HG03439 (cell line): ENCODE data around the gene FLRT3.
A peak's percentile ranks its signal among the peaks of the same experiment; 100 is the strongest.

ENCODE experiments used
- ATAC-seq: cut with Tn5 transposase; IDR thresholded peaks from one replicate; pipeline ENCODE4 v1.9.1; 2021; ENCODE audit warnings: mild to moderate bottlenecking, moderate library complexity; ENCODE audit not compliant: unreplicated experiment

Gene FLRT3

DNA sequence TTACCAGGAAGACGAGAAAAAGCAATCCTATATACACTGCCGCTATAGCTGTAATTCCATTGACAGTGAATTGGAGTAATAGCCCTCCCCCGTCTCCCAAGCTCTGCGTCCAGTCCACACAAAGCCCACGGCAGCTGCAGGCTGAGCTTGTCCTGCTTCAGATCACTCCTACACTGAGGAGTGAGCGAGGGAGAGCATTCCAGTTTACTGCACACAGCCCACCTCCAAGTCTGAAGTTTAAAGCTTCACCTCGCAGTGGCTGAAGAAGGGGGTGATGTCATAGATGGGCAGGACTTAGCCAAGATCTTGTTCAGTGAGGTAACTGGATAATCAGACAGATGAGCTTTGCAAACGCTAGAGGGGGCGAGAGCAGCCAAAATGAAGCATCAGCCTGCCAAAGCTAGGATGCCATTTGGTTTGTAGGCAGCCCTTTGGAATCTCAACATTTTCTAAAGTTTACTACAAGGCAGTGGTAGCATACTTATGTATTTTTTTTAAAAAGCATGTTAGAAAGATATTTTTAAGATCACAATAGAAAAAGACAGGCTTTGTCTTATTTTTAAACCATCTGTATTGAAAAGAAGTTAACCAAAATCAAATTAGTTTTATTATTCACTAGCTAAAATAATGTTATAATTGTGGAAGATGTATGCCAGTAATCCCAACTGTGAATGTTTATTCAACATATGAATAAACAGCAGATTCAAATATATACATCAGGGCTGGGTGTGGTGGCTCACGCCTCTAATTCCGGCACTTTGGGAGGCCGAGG, at the start of gene FLRT3:
FLRT3 (minus strand) TSS at position 213 of the 772 bp plus-strand sequence. CDS start 10,106 bp downstream, outside the sequence.
- peak; percentile 89 for ATAC-seq

DNA sequence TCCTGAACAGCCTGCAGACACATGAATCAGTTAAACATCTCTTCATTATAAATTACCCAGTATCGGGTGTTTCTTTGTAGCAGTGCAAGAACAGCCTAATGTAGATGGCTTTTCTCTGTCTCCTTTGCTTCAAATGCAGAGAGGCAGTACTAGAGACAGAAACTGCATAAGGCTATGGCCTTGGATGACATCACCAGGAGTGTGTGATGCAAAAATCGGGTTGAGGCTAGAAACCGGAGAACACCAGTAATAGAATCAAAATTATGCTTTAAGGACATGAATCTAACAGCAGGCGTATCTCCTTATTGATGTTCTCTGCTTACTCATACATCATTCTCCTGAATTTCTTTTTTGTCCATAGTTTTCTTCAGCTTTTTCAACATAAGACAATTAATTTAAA, 49.3 kb upstream of the FLRT3 start:
- no peak for ATAC-seq

DNA sequence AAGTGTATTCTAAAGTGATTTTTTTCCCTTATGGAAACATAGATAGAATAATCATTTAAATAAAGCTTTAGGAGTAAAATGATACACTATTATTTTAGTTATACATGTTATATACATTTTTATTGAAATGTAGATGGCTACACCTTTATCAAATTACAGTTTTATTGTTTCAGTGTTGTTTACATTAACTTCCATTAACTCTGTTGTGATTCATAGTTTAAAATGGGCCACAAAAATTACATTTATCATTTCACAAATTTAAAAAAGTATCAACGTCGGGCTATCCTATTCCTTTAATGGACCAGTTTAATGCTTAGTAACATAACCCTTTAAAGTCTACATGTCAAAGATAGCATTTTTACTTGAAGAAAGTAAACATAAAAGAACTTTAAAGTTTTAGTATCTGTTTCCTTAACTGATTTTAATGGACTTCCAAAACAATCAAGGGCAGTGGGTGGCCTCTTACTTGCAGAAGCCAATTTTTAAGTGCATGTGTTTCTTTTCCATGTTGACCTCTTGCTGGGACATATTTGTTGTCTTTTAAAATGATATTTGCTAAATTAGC, 47.8 kb upstream of the FLRT3 start:
- ATAC-seq: no peak

DNA sequence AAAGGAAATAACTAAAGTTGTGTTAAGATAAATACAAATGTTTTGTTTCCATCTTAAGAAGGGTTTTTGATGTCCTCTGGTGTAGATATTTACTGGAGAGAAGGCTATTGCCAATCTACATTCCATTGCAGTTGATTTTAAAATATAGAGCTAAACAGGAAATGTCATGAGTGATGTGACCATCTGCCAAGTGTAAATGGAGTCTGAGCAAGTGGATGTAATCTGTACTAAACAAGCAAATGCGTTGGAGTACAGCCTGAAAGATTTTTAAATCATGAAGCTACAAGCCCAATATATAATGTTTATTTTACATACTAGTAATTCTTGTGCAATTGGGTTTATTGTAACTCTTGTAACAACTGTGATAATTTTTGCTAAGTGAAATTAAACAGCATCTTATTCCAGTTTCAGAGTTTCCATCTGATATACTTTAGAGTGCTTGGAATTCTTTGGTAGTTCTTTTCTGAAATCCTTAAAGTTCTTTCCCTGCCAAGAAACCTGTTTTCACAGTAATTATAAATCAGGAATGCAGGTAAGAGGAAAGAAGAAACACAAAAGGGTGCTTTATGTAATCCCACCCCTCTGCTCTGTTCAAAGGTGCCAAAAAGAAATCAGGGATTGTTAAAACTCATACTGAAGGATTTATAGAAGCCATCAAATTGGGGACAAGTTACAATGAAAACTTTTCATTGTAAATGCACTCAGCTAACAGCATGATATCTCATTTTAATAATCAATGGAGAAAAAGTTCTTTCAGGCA, 47.2 kb upstream of the FLRT3 start:
- ATAC-seq: no peak

DNA sequence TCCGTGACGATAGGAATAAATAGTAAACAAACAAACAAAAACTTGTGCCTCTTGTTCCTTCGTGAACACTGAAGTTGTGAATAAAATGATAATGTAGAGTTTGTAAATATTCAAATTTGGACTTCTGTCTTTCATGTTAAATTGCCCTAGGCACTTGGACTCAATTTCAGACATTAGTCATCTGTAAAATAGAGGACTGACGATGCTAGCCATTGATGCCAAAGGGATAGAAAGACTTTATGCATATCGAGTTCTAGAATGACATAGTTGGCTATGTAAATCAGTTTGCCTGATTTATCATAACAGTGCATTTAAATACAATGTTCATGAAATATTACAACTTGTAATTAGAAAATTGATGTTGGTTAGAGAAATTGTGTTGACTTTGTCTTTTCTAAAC, 45.9 kb upstream of the FLRT3 start:
- ATAC-seq: no peak

DNA sequence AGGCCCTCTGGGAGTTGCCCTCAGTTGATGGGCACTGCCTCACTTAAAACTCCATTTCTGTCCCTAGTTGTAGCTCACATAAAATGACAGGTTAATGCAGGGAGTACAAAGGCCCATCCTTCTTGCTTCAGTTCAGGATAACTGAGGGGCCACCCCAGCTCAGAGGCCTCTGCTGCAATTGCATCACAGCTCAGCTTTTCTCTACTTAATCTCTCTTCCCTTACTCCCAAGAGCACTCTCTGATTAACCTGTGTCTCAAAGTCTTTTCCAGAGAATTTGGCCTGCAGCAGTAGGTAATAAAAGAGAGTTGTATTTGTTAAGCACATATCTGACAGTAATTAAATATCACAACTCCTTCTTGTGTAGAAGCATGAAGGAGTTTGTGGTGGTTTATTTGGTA, 40.9 kb upstream of the FLRT3 start:
- no peak for ATAC-seq

DNA sequence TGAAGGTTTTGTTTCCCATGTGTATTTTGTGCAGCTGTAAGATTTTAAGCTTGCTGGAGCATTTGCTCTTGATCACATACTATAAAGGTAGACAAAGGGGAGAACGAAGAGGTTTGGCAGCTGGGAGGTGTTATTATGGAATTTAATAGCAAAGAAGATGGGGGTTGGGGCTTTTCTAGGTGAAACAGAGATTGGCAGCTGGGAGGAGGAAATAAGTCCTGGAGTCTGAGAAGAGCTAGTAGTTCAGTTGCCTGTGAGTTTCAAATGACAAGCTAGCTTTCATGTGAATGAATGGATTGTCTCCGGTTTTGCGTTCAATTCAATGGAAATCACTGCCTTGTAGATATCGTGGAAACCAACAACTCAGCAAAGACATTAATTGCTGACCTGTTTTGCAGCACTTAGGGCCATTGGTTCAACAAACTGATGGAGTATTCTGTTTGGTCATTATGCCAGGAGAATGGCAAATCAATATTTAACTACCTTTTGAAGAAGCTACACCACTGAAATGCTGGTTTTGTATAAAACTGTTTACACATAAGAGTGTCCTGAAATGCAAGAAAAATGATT, 38.1 kb upstream of the FLRT3 start:
- no peak for ATAC-seq

DNA sequence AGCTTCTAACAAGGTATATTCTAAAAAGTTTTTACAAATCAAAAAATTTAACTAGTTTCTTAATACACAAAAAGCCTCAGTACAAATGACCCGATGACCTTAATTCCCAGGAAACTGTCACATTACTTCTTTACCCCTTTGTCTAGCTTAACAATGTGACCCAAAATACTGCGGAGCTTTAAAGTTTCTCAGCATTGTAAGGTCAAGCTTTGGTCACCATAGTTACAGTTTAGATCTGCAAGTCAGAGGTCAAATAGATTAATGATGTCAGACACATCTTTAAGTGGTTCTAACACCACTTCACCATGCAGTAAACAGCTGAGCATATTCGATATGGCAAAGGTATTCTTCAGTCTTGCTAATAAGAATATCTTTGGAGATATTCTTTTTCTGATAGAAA, 36.8 kb upstream of the FLRT3 start:
- ATAC-seq: no peak

DNA sequence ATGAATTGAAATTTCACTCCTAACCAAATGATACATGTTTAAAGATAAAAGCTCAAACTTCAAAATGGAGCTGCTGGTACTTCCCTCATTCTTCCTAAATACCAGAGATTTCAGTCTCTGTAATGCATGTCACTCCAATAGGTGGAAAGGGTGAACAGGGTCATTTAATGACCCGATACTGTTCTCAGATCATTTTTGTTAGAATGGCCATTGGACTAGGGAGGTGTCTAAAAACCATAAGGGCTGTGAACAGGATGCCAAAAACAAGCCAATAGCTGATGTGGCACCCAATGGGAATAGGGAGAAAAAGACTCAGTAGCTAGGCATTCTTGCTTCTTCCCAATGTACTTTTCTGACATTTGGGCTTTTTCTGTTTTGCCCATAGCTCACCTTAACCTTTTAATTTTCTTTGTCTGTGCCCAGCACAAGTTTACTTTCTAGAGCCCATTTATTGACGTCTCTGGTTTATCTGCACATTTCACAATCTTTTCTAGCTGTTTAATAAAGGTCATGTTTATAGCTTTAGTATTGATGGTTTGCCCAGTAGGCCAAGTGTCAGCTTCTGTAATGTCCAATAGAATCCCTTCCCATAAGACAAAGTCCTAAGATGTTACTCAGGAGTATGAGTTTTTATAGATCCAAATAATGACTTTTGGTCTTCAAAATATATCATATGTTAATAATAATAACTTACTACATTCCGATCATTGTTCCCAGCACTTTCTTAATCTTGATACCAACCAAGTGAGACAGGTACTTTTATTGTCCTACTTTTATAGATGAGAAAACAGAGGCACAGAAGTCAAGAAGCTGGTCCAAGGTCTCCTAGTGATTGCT, 24.3 kb upstream of the FLRT3 start:
- no peak for ATAC-seq

DNA sequence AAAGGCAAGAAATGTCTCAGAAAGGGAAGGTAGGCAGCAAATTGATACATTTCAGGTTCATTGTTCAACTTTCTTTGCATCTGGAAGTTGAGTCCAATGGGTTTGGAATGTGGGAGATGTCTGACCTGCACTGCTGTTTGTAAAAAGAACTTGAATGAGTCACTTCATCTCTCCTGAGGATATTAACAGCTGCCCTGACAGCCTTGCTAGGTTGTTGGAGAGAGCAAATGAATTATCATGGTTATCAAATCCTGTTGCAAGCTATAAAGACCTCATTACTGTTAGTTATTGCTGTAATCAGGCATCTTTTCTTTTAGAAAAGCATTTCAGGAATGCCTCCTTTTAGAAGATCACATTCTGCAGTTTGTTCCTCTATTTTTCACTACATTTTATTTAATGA, 23.0 kb upstream of the FLRT3 start:
- no peak for ATAC-seq

DNA sequence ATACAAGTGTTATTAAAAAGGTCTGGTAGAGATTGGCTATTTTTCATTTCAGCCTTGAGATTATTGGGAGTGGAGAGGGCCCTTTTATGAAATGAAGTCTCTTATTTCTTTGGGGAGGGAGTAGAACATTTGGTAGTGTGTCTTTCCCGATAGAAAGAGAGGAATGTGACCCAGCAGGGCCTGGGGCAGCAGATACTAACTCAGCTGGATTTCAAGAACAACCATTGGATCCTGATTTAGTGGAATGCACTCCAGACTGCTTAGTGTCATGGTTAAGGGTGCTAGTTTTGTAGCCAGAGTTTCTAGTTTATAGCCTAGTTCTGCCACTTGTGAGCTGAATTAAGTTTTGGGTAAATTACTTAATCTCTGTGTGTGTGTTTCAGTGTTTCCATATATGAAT, 18.4 kb upstream of the FLRT3 start:
- no peak for ATAC-seq

DNA sequence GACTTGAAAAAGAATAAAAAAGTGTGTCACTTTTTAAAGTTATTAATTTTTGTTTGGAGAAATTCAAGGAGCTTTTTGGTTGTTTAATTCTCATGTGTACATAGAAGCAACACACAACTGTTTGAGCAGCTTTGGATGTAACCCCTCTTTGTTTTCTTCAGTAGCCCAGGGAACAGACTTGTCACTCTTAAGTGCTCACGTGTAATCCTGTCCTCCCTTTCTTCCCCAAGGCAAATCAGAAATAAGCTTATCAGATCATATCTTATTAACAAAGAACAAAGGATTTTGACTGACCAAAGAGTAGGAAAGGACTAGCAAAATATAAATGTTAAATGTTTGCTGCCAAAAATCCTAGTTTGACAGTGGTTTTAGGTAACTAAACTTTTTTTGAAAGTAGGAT, 7.3 kb upstream of the FLRT3 start:
- no peak for ATAC-seq

DNA sequence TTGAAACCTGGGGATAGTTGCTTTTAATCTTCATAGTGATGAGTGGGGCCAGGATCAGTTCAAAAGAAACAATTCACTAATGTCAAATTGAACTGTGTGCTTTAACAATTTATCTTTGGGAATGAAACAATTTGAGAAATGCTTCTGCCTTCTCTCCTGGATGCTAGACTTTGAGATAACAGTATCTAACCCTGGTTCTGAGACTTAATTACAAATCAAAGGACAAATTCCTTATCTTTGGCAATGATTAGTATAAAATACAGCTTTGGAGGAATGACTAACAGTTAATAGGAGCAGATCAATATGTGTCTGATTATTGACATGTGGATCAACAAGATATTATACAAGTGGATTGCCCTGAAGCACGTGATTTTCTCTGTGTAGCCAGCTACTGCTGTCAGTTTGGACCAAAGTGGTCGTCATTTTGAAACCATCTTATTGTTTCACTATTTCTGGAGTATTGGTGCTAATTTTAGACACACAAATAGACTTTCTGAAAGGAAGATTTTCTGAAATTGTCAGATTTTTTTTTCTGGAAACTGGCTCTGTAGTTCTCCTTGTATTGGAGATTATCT, 6.2 kb upstream of the FLRT3 start:
- no peak for ATAC-seq

DNA sequence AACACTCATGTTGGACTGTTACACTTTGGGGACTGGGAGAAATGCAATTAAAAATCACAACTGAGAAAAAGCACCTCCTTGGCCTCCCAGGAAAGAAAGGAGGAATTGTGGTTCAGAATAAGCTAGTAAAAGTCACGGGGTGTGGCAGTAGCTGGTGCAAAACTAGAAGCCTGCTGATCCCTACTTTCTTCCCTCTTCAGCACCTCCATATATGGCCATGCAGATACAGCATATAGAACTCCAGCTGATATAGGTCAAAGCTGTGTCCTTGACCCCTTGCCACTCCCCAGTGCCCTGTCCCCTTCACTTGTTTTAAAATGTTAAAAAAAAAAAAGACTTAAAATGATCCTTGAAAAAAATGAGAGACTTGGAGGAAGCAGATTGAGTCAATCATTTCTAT, 5.5 kb upstream of the FLRT3 start:
- no peak for ATAC-seq

DNA sequence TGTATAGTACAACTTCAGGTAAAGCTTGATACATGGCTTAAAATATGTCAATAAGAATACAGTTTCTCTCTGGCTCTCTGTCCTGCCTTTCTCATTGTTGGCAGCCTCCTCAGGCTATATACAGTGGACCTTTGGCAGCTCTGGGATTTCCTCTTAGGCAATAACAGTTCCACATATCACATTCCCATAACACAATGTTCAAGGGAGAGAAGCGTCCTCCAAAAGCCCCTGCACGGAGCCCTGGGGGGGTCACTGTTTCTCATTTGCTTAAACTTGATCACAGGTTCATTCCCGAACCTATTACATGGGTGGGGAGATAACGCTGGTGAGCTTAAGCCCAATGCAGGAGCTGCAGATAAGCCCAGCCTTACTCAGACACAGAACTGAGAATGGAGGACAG, 4.4 kb upstream of the FLRT3 start:
- ATAC-seq: no peak

DNA sequence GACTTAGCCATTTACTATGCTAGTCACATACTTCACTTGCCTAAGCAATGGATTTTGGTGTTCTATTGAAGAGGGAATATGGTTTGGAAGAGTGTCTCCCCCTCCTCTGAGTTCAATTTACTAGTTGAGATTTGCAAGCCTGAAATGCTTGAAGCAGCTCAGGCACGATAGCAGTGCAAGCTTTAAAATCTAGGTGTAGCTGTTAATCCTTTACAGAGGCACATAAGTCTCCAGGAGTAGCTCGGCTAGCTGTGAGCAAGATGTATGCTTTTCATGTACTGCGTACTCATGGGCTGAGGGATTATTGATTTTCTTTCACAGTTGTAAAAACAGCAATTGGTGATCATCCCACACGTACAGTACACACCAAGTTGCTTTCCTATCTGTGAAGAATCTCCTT, 726 bp downstream of the FLRT3 start:
- no peak for ATAC-seq

DNA sequence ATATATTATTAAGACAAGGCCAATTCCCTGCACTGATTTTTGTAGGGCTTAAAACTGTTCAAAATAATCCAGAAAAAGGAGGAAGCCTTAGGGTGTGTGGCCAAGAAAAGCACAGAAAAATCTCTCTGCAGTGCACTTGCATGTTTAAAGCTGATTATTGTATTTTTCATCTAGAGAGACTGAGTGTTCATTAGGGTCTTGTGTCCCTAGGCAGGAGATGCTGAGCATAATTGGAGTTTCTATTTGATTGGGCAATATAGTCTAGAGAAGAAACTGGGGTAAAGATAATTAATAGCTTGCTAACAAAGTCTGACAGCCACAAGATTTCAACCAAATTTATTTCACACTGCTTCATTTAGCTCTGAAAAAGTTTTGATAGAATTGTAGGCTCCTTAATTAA, 2.4 kb downstream of the FLRT3 start:
- ATAC-seq: no peak

DNA sequence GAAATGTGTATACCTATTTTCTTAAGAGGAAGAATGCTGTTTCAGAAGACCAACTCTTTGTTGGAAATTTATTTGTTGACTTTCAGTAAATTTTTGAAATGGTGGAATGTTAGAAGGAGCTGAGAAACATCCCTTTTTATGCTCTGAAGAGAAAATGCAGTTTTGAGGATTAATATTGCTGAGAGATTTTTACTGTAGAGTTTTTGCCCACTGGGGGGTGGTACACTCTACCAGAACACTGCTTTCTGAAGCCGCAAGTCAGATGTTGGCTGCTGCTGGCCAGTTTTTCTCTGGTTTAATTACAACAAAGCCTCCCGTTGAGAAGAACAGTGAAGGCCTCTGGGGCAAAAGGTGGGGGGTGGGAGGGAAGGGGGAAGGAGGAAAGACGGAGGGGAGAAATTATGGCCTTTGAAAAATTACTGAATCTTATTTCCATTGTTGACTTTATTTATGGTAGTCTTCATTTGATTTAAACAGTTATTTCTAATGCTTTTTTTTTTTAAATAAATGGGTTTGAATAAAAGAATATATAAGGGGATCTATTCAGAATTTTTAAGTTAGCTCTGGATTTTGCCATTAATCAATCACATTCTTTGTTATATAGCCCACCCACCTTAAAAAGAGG, 3.0 kb downstream of the FLRT3 start:
- ATAC-seq: no peak

DNA sequence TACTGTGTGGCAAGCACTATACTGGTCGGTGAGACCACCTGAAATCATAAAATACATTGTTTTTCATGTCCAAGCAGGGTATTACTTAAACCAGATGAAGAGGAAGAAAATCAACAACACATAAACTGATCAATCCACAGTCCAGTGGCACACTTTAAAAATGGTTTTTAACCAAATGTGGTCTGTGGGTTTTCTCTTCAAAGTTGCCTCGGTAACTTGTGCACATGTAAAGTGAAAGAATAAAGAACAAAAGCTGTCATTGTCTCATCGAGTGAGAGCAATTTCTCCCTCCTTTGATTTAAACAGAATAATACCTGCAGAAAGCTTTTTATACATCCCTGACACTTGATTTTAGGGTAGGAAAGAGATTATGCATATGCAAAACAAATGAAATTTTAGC, 3.7 kb downstream of the FLRT3 start:
- ATAC-seq: no peak

DNA sequence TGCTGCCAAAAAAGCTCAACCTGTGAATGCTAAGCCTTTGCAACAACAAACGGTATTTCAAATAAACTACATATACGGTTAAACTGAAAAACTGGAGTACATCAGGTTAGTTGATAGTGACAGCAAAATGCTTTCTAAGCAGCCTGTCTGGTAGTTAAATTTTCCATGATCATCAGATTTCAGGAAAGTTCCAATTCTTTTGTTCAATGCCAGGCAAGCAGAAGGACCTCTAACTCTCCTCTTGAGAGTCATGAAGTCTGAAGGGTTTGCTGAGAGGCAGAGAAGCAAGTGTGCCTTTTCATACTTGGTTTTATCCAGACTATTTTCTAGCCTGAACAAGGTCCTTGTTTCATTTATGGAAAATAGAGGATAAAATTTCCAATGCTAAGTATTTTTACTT, 4.5 kb downstream of the FLRT3 start:
- ATAC-seq: no peak
